Measurements from ENCODE around the gene AREG. TPM values are rescaled to one million over a fixed set of nuclear protein-coding genes. Genes with fewer than 3 reads are reported as not detected.

The AREG gene
- total RNA-seq, 2 donors from 2014 or later: 1.3 TPM; not detected in 1

- no peak for TF ChIP-seq CTCF (conservative IDR thresholded peaks at IDR 0.05)
- Histone ChIP-seq H3K36me3 (ENCODE audit: control insufficient read depth, insufficient read depth, low read length) (no peaks in the 10 kb centered on the region), H3K4me3 (ENCODE audit: low read length) (no peak overlapping the region), H3K27me3 (ENCODE audit: control insufficient read depth, insufficient read depth, low read length, poor library complexity, severe bottlenecking) (no peaks in the 10 kb centered on the region), H3K4me1 (ENCODE audit: control insufficient read depth, insufficient read depth, low read length) (no peaks in the 10 kb centered on the region), H3K9me3 (ENCODE audit: control insufficient read depth, low read length) (no peaks in the 10 kb centered on the region), H3K27ac (ENCODE audit: low read depth, low read length) (no peak overlapping the region), H3K9ac (ENCODE audit: extremely low read depth, low read length, poor library complexity, severe bottlenecking) (no peak overlapping the region)
- Mint-ChIP-seq H3K36me3 (ENCODE audit: low read depth) (no peaks in the 10 kb centered on the region), H3K27me3 (ENCODE audit: insufficient read depth) (peaks cover 2% of the 10 kb centered on the region), H3K4me3 (no peak overlapping the region), H3K27ac (no peak overlapping the region), H3K9me3 (no peaks in the 10 kb centered on the region), H3K4me1 (peaks cover 4% of the 10 kb centered on the region)
- DNase-seq: no peak
- 93 to 100% methylated on average over 1 to 2 of the region's 2 CpGs for WGBS, 2 experiments (ENCODE audit: insufficient coverage in 1 of 2, insufficient read length in 1 of 2)
These were observed 42.0 kb downstream of the AREG start for GRCh38 chr4:74486905-74487304.

- no peak overlapping the region for H3K4me3 ChIP-seq (ENCODE audit: low read length)
- no peak for DNase-seq
- no peak overlapping the region for H3K27ac ChIP-seq (ENCODE audit: low read depth, low read length)
- H3K27me3 ChIP-seq (ENCODE audit: control insufficient read depth, insufficient read depth, low read length, poor library complexity, severe bottlenecking): no peaks in the 10 kb centered on the region
- peaks cover 4% of the 10 kb centered on the region for H3K4me1 Mint-ChIP-seq
- WGBS, 2 experiments (ENCODE audit: insufficient coverage in 1 of 2, insufficient read length in 1 of 2): 92 to 100% methylated on average over 1 of the region's 1 CpG
- no peak overlapping the region for H3K27ac Mint-ChIP-seq
- no peak overlapping the region for H3K9ac ChIP-seq (ENCODE audit: extremely low read depth, low read length, poor library complexity, severe bottlenecking)
- H3K36me3 ChIP-seq (ENCODE audit: control insufficient read depth, insufficient read depth, low read length): no peaks in the 10 kb centered on the region
- no peak for TF ChIP-seq CTCF (conservative IDR thresholded peaks at IDR 0.05)
- no peaks in the 10 kb centered on the region for H3K36me3 Mint-ChIP-seq (ENCODE audit: low read depth)
- H3K9me3 Mint-ChIP-seq: no peaks in the 10 kb centered on the region
- no peak overlapping the region for H3K4me3 Mint-ChIP-seq
- H3K4me1 ChIP-seq (ENCODE audit: control insufficient read depth, insufficient read depth, low read length): no peaks in the 10 kb centered on the region
- no peaks in the 10 kb centered on the region for H3K9me3 ChIP-seq (ENCODE audit: control insufficient read depth, low read length)
- peaks cover 2% of the 10 kb centered on the region for H3K27me3 Mint-ChIP-seq (ENCODE audit: insufficient read depth)
These were observed 42.8 kb downstream of the AREG start for GRCh38 chr4:74487771-74488170.

- H3K9me3 ChIP-seq (ENCODE audit: control insufficient read depth, low read length): no peaks in the 10 kb centered on the region
- Mint-ChIP-seq H3K27me3 (ENCODE audit: insufficient read depth) (no peaks in the 10 kb centered on the region), H3K4me1 (no peaks in the 10 kb centered on the region), H3K4me3 (no peak overlapping the region), H3K36me3 (ENCODE audit: low read depth) (no peaks in the 10 kb centered on the region), H3K9me3 (no peaks in the 10 kb centered on the region), H3K27ac (no peak overlapping the region)
- no peaks in the 10 kb centered on the region for H3K27me3 ChIP-seq (ENCODE audit: control insufficient read depth, insufficient read depth, low read length, poor library complexity, severe bottlenecking)
- H3K9ac ChIP-seq (ENCODE audit: extremely low read depth, low read length, poor library complexity, severe bottlenecking): no peak overlapping the region
- DNase-seq: no peak
- H3K36me3 ChIP-seq (ENCODE audit: control insufficient read depth, insufficient read depth, low read length): no peaks in the 10 kb centered on the region
- TF ChIP-seq CTCF (conservative IDR thresholded peaks at IDR 0.05): no peak
- no peak overlapping the region for H3K27ac ChIP-seq (ENCODE audit: low read depth, low read length)
- no peak overlapping the region for H3K4me3 ChIP-seq (ENCODE audit: low read length)
- WGBS, 2 experiments (ENCODE audit: insufficient coverage in 1 of 2, insufficient read length in 1 of 2): 71% methylated on average over 1 of the region's 1 CpG; no CpG with 5 or more reads in 1 of the 2 experiments
- H3K4me1 ChIP-seq (ENCODE audit: control insufficient read depth, insufficient read depth, low read length): no peaks in the 10 kb centered on the region
These were observed 45.8 kb downstream of the AREG start for GRCh38 chr4:74490736-74491135.
